B cell (primary cell): ENCODE data around the gene TMEM236. TPM values are rescaled to one million over a fixed set of nuclear protein-coding genes. Genes with fewer than 3 reads are reported as not detected.

ENCODE experiments used
- ATAC-seq: fragments of 200-7000 bp; cut with Tn5 transposase; one replicate; pipeline ENCODE4 v1.10.0; 2021; ENCODE audit warnings: low read depth, mild to moderate bottlenecking, moderate number of reproducible peaks, moderate library complexity
- CTCF ChIA-PET: fragments of 350-600 bp; sonication (Branson Sonifier 250); formaldehyde crosslinking; loops from one replicate; lab custom pipeline; 2021; ENCODE audit warnings: antibody characterized with exemption, inconsistent platforms; lab: Charles Lee
- POLR2A ChIA-PET: fragments of 350-600 bp; sonication (Branson Sonifier 250); formaldehyde crosslinking; loops from one replicate; lab custom pipeline; 2021; ENCODE audit warnings: antibody characterized with exemption; lab: Charles Lee
- DNase-seq: peaks from one replicate; pipeline ENCODE4 v3.0.0; 2013
- H2AFZ ChIP-seq: 2 replicates; pipeline ENCODE4 v1.6.1; 2012; ENCODE audit warnings: mild to moderate bottlenecking, low read depth, low read length; ENCODE audit not compliant: insufficient read depth, poor library complexity, severe bottlenecking
- H3K27ac ChIP-seq, 2 donors: 1 replicate in 1 of 2; 2 replicates in 1 of 2; pipeline ENCODE4 v1.5.1; 2012 to 2013; ENCODE audit warnings: low read length in 2 of 2, mild to moderate bottlenecking in 2 of 2, moderate library complexity in 1 of 2
- H3K27me3 ChIP-seq, 4 experiments: fragments of 200-600 bp in 1 of 4; sonication (generic) in 1 of 4; replicated peaks in 1 of 4; 1 replicate in 2 of 4; 2 replicates in 2 of 4; pipeline versions ENCODE4 v1.6.1 to v1.7.0; 2013 to 2016; ENCODE audit warnings: low read length in 3 of 4, mild to moderate bottlenecking in 2 of 4, mixed read lengths in 1 of 4, moderate library complexity in 1 of 4; ENCODE audit not compliant: insufficient read depth in 4 of 4, control insufficient read depth in 3 of 4; ENCODE audit errors: control extremely low read depth in 1 of 4
- H3K36me3 ChIP-seq, 2 experiments: replicated peaks in 1 of 2; 1 replicate in 1 of 2; 2 replicates in 1 of 2; pipeline versions ENCODE4 v1.6.1 to v1.7.1; 2013; ENCODE audit warnings: low read length in 1 of 2; ENCODE audit not compliant: insufficient read depth in 2 of 2, control insufficient read depth in 1 of 2; ENCODE audit errors: control extremely low read depth in 1 of 2, extremely low read depth in 1 of 2
- H3K4me1 ChIP-seq, 2 donors: fragments of 200-600 bp in 1 of 2; sonication (generic) in 1 of 2; 1 replicate in 1 of 2; 2 replicates in 1 of 2; pipeline versions ENCODE4 v1.5.1 to v1.6.1; 2013 to 2017; ENCODE audit warnings: low read length in 2 of 2; ENCODE audit not compliant: control insufficient read depth in 2 of 2, insufficient read depth in 2 of 2
- H3K4me2 ChIP-seq: replicated peaks from 2 replicates; pipeline ENCODE3; 2012; ENCODE audit warnings: mild to moderate bottlenecking, low read depth, low read length; ENCODE audit not compliant: poor library complexity, severe bottlenecking
- H3K4me3 ChIP-seq, 5 experiments: fragments of 200-600 bp in 1 of 5; sonication (generic) in 1 of 5; 1 replicate in 3 of 5; 2 replicates in 2 of 5; pipeline versions ENCODE4 v1.5.1 to v1.7.0; 2011 to 2016; ENCODE audit warnings: low read length in 4 of 5, mild to moderate bottlenecking in 4 of 5, low read depth in 2 of 5, control low read depth in 1 of 5, moderate library complexity in 1 of 5; ENCODE audit not compliant: insufficient read depth in 1 of 5; ENCODE audit errors: control extremely low read depth in 1 of 5, extremely low read depth in 1 of 5
- H3K79me2 ChIP-seq: fragments of 200-600 bp; sonication (generic); one replicate; pipeline ENCODE4 v1.6.0; 2016; ENCODE audit warnings: low read length; ENCODE audit not compliant: control insufficient read depth, insufficient read depth
- H3K9ac ChIP-seq: fragments of 200-600 bp; sonication (generic); 2 replicates; pipeline ENCODE4 v1.6.1; 2017; ENCODE audit warnings: mild to moderate bottlenecking, low read length, moderate library complexity
- H3K9me3 ChIP-seq, 3 donors: one replicate each; pipeline versions ENCODE4 v1.6.1 to v1.7.1; 2013; ENCODE audit warnings: low read length in 2 of 3; ENCODE audit not compliant: control insufficient read depth in 2 of 3, insufficient read depth in 1 of 3; ENCODE audit errors: control extremely low read depth in 1 of 3
- H4K20me1 ChIP-seq: 2 replicates; pipeline ENCODE4 v1.6.0; 2012; ENCODE audit warnings: mild to moderate bottlenecking, low read length; ENCODE audit not compliant: insufficient read depth, control insufficient read depth, poor library complexity, severe bottlenecking
- H3K27ac Mint-ChIP-seq: one replicate; pipeline ENCODE4 v1.8.0; 2021; ENCODE audit warnings: mixed read lengths
- H3K27me3 Mint-ChIP-seq: one replicate; pipeline ENCODE4 v1.8.0; 2021; ENCODE audit warnings: mixed read lengths
- H3K4me1 Mint-ChIP-seq: one replicate; pipeline ENCODE4 v1.8.0; 2021; ENCODE audit warnings: mixed read lengths
- H3K4me3 Mint-ChIP-seq: one replicate; pipeline ENCODE4 v1.8.0; 2021; ENCODE audit warnings: mixed read lengths
- H3K9me3 Mint-ChIP-seq: one replicate; pipeline ENCODE4 v1.8.0; 2022; ENCODE audit warnings: mixed read lengths; ENCODE audit not compliant: insufficient read depth
- EZH2 ChIP-seq: IDR thresholded peaks from 2 replicates; pipeline ENCODE4 v1.6.1; 2012; ENCODE audit warnings: borderline replicate concordance, low read depth, mild to moderate bottlenecking, moderate library complexity, low read length; ENCODE audit not compliant: insufficient read depth, poor library complexity, severe bottlenecking
- WGBS: methylation state at CpG from one replicate; pipeline ENCODE4 v1.1.5; 2013; ENCODE audit warnings: missing lambda C conversion rate; ENCODE audit not compliant: insufficient coverage; 5-methylcytosine and 5-hydroxymethylcytosine counted together
- intact Hi-C: fragments of 100-400 bp; cut with micrococcal nuclease; formaldehyde crosslinking; loops from one replicate; pipeline ENCODE4 v1.10.0; 2022
- polyA plus RNA-seq: library from polyadenylated mRNA; depleted of rRNA; stranded (reverse); fragments of >200 nt; gene quantifications from 2 replicates; pipeline ENCODE4 v1.2.3, GENCODE V29; 2012
- total RNA-seq, 2 donors: library from RNA; stranded (reverse); fragments of 120-200 nt in 1 of 2; gene quantifications; 1 replicate in 1 of 2; 2 replicates in 1 of 2; pipeline versions ENCODE4 v1.2.3 to v1.2.4, GENCODE V29; 2013 to 2022
- TF ChIP-seq, protein P1 (sequence below): fragments of 200-600 bp; IDR thresholded peaks from one replicate; pipeline ENCODE4 v1.8.0; 2022; ENCODE audit warnings: antibody characterized with exemption, mild to moderate bottlenecking

The TMEM236 gene
- total and polyA plus RNA-seq, 2 donors (not counting 1 experiment from before 2014, with no cell fraction given) = 0.09 to 0.27 TPM

DNA sequence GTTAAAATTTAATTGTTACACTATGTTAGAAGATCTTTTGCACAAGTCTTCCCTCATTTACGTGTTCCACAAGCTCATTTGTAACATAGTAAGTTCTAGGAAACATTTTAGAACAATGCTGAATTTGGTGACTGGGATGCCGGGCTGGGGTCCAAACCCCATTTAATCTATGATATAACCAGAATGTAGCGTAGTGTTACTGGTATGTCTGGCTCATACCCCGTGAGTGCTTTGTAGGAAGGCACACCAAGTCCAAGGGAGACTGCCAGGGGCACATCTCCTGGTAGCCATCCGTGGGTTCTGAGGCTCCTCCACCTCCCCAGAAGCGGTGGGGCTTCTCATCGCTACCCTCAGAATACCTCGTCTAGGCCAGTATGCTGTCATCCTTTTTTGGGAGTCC lies 21.3 kb upstream of the TMEM236 start:
- no peak overlapping the region for H3K27ac ChIP-seq
- no peaks in the 10 kb centered on the region for H4K20me1 ChIP-seq
- DNase-seq (no peak), ATAC-seq (no peak)
- no peaks in the 10 kb centered on the region for H3K79me2 ChIP-seq
- TF ChIP-seq EZH2 = no peak
- TF ChIP-seq, protein P1, sequence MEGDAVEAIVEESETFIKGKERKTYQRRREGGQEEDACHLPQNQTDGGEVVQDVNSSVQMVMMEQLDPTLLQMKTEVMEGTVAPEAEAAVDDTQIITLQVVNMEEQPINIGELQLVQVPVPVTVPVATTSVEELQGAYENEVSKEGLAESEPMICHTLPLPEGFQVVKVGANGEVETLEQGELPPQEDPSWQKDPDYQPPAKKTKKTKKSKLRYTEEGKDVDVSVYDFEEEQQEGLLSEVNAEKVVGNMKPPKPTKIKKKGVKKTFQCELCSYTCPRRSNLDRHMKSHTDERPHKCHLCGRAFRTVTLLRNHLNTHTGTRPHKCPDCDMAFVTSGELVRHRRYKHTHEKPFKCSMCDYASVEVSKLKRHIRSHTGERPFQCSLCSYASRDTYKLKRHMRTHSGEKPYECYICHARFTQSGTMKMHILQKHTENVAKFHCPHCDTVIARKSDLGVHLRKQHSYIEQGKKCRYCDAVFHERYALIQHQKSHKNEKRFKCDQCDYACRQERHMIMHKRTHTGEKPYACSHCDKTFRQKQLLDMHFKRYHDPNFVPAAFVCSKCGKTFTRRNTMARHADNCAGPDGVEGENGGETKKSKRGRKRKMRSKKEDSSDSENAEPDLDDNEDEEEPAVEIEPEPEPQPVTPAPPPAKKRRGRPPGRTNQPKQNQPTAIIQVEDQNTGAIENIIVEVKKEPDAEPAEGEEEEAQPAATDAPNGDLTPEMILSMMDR = no peak
- CTCF ChIA-PET = no interaction called here
- intact Hi-C loops = no loop called here
- no peak overlapping the region for H3K4me2 ChIP-seq
- H3K4me1 Mint-ChIP-seq = no peaks in the 10 kb centered on the region
- no peaks in the 10 kb centered on the region for H3K9me3 Mint-ChIP-seq
- H3K4me3 ChIP-seq = no peak overlapping the region
- H3K4me1 ChIP-seq = no peaks in the 10 kb centered on the region
- H3K9ac ChIP-seq = no peak overlapping the region
- no peak overlapping the region for H3K4me3 Mint-ChIP-seq
- no peaks in the 10 kb centered on the region for H3K9me3 ChIP-seq
- H3K27ac Mint-ChIP-seq = no peak overlapping the region
- H3K27me3 ChIP-seq = no peaks in the 10 kb centered on the region
- H2AFZ ChIP-seq = no peak overlapping the region
- H3K36me3 ChIP-seq = peaks cover 0 to 2% of the 10 kb centered on the region in 2 experiments
- 94% methylated on average over 6 of the region's 8 CpGs for WGBS
- POLR2A ChIA-PET = no interaction called here
- H3K27me3 Mint-ChIP-seq = no peaks in the 10 kb centered on the region

DNA sequence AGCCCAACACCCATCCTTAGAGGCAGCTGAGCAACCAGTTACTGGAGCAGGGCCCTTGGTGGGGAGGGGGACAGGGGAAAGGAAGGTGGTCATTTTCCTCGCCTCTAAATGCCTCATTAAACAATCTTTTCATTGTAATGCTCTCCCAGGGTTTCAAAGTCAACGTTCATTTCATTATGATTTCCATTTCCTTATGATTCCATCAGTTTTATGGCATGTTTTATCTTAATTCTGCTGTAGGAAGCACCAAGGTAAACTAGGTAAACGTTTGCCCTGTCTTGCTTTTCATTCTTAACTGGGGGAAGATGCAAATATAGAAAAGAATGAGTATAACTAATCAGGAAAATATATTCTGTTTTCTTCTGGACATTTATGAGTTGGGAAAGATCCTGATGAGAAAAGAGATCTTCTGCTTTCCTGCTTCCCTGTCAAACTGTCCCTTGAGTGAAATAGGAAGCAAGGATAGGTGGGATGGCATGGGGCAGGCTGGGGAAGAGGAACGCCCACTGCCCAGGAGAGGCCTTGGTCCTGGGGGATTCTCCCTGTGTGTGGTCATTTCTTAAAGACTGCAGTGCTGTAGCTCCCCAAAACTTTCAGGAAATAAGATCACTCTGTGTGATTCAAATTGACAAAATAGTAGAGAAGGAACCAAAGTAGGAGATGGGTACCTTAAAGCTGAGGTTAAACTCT lies 20.5 kb upstream of the TMEM236 start:
- no peak overlapping the region for H3K27ac Mint-ChIP-seq

More for the DNA sequence above, 20.5 kb upstream of the TMEM236 start:
- H3K9me3 ChIP-seq = no peaks in the 10 kb centered on the region
- no peaks in the 10 kb centered on the region for H3K4me1 ChIP-seq
- CTCF ChIA-PET = no interaction called here
- no peak overlapping the region for H3K9ac ChIP-seq
- H3K4me3 ChIP-seq = no peak overlapping the region
- no peaks in the 10 kb centered on the region for H3K27me3 Mint-ChIP-seq
- no peak overlapping the region for H2AFZ ChIP-seq
- peaks cover 0 to 2% of the 10 kb centered on the region in 2 experiments for H3K36me3 ChIP-seq
- DNase-seq (no peak), ATAC-seq (no peak)
- TF ChIP-seq EZH2 = no peak
- TF ChIP-seq, protein P1 = no peak
- no peaks in the 10 kb centered on the region for H4K20me1 ChIP-seq
- POLR2A ChIA-PET = no interaction called here
- H3K9me3 Mint-ChIP-seq = no peaks in the 10 kb centered on the region
- no peak overlapping the region for H3K4me2 ChIP-seq
- H3K27me3 ChIP-seq = no peaks in the 10 kb centered on the region
- H3K27ac ChIP-seq = no peak overlapping the region
- 100% methylated on average over 1 of the region's 4 CpGs for WGBS
- intact Hi-C loops = no loop called here
- no peaks in the 10 kb centered on the region for H3K79me2 ChIP-seq
- H3K4me1 Mint-ChIP-seq = no peaks in the 10 kb centered on the region
- no peak overlapping the region for H3K4me3 Mint-ChIP-seq
